Smooth muscle cell (in vitro differentiated cells): Measurements from ENCODE around the gene ULBP3. TPM values are rescaled to one million over a fixed set of nuclear protein-coding genes. Genes with fewer than 3 reads are reported as not detected.

Source experiments
- DNase-seq: peaks from one replicate; lab custom pipeline; 2025; ENCODE audit not compliant: unreplicated experiment; lab: John Stamatoyannopoulos, UW
- H2AFZ ChIP-seq: fragments of 200-600 bp; sonication (generic); 2 replicates; pipeline ENCODE4 v1.6.0; 2016; ENCODE audit warnings: antibody characterized with exemption, low read depth, mild to moderate bottlenecking
- H3F3A ChIP-seq: fragments of 200-600 bp; sonication (generic); 2 replicates; pipeline ENCODE4 v1.6.0; 2017; ENCODE audit warnings: antibody characterized with exemption, low read depth
- H3K27ac ChIP-seq: fragments of 200-600 bp; sonication (generic); 2 replicates; pipeline ENCODE4 v1.5.1; 2016; ENCODE audit warnings: low read depth, mild to moderate bottlenecking
- H3K27me3 ChIP-seq: fragments of 200-600 bp; sonication (generic); 2 replicates; pipeline ENCODE4 v1.6.1; 2016; ENCODE audit warnings: low read depth, mild to moderate bottlenecking
- H3K36me3 ChIP-seq: fragments of 200-600 bp; sonication (generic); 2 replicates; pipeline ENCODE4 v1.5.1; 2016; ENCODE audit warnings: low read depth
- H3K4me1 ChIP-seq: fragments of 200-600 bp; sonication (generic); 2 replicates; pipeline ENCODE4 v1.5.1; 2016; ENCODE audit warnings: low read depth
- H3K4me2 ChIP-seq: fragments of 200-600 bp; sonication (generic); 2 replicates; pipeline ENCODE4 v1.6.0; 2016; ENCODE audit warnings: mild to moderate bottlenecking
- H3K4me3 ChIP-seq: fragments of 200-600 bp; sonication (generic); 2 replicates; pipeline ENCODE4 v1.5.1; 2016; ENCODE audit warnings: mild to moderate bottlenecking
- H3K79me2 ChIP-seq: fragments of 200-600 bp; sonication (generic); 2 replicates; pipeline ENCODE4 v1.6.0; 2016; ENCODE audit warnings: low read depth, mild to moderate bottlenecking
- H3K9ac ChIP-seq: fragments of 200-600 bp; sonication (generic); 2 replicates; pipeline ENCODE4 v1.6.0; 2016; ENCODE audit warnings: low read depth
- H3K9me3 ChIP-seq: fragments of 200-600 bp; sonication (generic); replicated peaks from 2 replicates; pipeline ENCODE4 v1.5.1; 2016; ENCODE audit warnings: low read depth
- H4K20me1 ChIP-seq: fragments of 200-600 bp; sonication (generic); 2 replicates; pipeline ENCODE4 v1.6.0; 2016; ENCODE audit warnings: low read depth
- WGBS: methylation state at CpG from one replicate; pipeline ENCODE4 v1.1.7; 2016; ENCODE audit warnings: low lambda C conversion rate; 5-methylcytosine and 5-hydroxymethylcytosine counted together
- polyA plus RNA-seq: library from polyadenylated mRNA; unstranded; fragments of >200 nt; fragmentation: Nextera tagmentation; extraction: Ambion mirVana; gene quantifications from 2 replicates; pipeline ENCODE4 v1.2.1, GENCODE V29; 2016
- total RNA-seq: library from RNA; depleted of rRNA; stranded (reverse); fragments of >200 nt; gene quantifications from 2 replicates; pipeline ENCODE4 v1.2.3, GENCODE V29; 2014
- TF ChIP-seq, protein P1 (sequence below): fragments of 200-600 bp; sonication (generic); IDR thresholded peaks from 2 replicates; pipeline ENCODE4 v1.5.1; 2017; ENCODE audit warnings: borderline replicate concordance, mild to moderate bottlenecking, antibody characterized with exemption; ENCODE audit not compliant: insufficient read depth, poor library complexity, severe bottlenecking

Gene ULBP3
- total and polyA plus RNA-seq, 2 experiments from 2014 or later = 2.4 to 11.7 TPM

DNA sequence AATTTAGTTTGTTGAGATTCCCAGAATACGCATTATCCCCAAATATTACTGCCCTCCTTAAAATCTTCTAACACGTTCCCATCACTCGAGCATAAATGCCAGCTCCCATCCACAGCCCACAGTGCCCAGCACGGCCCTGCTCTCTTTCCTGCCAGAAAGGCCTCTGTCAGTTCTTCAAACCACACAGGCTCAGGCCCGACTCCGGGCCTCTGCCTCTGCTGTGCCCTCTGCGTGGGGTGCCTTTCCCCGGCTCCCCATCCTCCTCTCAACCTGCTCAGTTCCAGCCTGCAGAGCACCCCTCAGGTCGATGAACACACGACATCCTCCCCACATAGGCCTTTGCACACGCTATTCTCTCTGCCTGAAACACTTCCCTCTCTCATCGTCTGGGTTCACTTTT, 12.8 kb downstream of the ULBP3 start:
- Histone ChIP-seq H3K4me1 (no peaks in the 10 kb centered on the region), H2AFZ (no peak overlapping the region), H4K20me1 (no peaks in the 10 kb centered on the region), H3K4me3 (no peak overlapping the region), H3K9me3 (no peaks in the 10 kb centered on the region), H3K36me3 (no peaks in the 10 kb centered on the region), H3K4me2 (no peak overlapping the region), H3F3A (no peaks in the 10 kb centered on the region), H3K27ac (no peak overlapping the region), H3K27me3 (peaks cover 78% of the 10 kb centered on the region), H3K79me2 (no peaks in the 10 kb centered on the region), H3K9ac (no peak overlapping the region)
- DNase-seq = no peak
- TF ChIP-seq, protein P1, sequence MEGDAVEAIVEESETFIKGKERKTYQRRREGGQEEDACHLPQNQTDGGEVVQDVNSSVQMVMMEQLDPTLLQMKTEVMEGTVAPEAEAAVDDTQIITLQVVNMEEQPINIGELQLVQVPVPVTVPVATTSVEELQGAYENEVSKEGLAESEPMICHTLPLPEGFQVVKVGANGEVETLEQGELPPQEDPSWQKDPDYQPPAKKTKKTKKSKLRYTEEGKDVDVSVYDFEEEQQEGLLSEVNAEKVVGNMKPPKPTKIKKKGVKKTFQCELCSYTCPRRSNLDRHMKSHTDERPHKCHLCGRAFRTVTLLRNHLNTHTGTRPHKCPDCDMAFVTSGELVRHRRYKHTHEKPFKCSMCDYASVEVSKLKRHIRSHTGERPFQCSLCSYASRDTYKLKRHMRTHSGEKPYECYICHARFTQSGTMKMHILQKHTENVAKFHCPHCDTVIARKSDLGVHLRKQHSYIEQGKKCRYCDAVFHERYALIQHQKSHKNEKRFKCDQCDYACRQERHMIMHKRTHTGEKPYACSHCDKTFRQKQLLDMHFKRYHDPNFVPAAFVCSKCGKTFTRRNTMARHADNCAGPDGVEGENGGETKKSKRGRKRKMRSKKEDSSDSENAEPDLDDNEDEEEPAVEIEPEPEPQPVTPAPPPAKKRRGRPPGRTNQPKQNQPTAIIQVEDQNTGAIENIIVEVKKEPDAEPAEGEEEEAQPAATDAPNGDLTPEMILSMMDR = no peak
- 75% methylated on average over 12 of the region's 12 CpGs for WGBS

DNA sequence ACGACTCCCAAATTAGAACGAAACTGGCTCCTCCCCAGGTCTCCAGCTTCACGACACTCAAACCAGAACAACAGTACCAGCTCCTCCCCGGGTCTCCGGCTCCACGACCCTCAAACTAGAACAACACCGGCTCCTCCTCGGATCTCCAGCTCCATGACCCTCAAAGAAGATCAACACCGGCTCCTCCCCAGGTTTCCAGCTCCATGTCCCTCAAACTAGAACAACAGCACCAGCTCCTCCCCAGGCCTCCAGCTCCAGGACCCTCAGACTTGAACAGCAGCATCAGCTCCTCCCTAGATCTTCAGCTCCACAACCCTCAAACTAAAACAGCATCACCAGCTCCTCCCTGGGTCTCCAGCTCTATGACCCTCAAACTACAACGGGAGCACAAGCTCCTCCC, 13.8 kb downstream of the ULBP3 start:
- Histone ChIP-seq H3K4me2 (no peak overlapping the region), H3K9ac (no peak overlapping the region), H4K20me1 (no peaks in the 10 kb centered on the region), H2AFZ (no peak overlapping the region), H3K36me3 (no peaks in the 10 kb centered on the region), H3K9me3 (no peaks in the 10 kb centered on the region), H3K4me3 (no peak overlapping the region), H3F3A (no peaks in the 10 kb centered on the region), H3K79me2 (no peaks in the 10 kb centered on the region), H3K27ac (no peak overlapping the region), H3K4me1 (no peaks in the 10 kb centered on the region), H3K27me3 (peaks cover 79% of the 10 kb centered on the region)
- no peak for DNase-seq
- WGBS = 83% methylated on average over 10 of the region's 10 CpGs
- TF ChIP-seq, protein P1 = no peak

DNA sequence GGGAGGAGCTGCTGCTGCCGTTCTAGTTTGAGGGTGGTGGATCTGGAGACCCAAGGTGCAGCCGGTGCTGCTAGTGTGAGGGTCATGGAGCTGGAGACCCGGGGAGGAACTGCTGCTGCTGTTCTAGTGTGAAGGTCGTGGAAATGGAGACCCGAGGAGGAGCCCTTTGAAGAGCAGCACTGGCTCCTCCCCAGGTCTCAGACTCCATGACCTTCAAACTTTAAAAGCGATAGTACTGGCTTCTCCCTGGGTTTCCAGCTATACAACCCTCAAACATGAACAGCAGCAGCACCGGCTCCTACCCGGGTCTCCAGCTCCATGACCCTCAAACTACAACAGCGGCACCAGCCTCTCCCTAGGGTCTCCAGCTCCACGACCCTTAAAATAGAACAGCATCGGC, 15.5 kb downstream of the ULBP3 start:
- Histone ChIP-seq H3K4me3 (no peak overlapping the region), H3K9ac (no peak overlapping the region), H3K4me1 (no peaks in the 10 kb centered on the region), H3K4me2 (no peak overlapping the region), H3K9me3 (no peaks in the 10 kb centered on the region), H3K79me2 (no peaks in the 10 kb centered on the region), H3K36me3 (no peaks in the 10 kb centered on the region), H3K27me3 (peaks cover 69% of the 10 kb centered on the region), H4K20me1 (no peaks in the 10 kb centered on the region), H2AFZ (no peak overlapping the region), H3K27ac (no peak overlapping the region), H3F3A (no peaks in the 10 kb centered on the region)
- TF ChIP-seq, protein P1 = no peak
- no peak for DNase-seq
- WGBS = 89% methylated on average over 11 of the region's 11 CpGs

DNA sequence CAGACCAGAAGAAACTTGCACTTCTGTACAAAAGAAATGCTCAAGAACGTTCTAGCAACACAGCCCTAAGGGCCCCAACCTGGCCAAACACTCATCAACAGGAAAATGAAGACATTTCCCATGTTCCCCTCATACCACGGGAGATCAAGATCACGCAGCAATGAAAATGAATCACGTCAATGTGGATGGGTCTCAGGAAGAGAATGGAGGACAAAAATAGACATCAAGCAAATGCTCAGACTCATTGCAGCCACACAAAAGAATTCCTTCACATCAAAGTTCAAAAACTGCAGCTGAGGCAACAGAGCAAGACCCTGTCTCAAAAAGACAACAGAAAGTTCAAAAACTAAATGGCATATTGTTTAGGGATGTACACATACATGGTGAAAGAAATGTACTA, 18.1 kb downstream of the ULBP3 start:
- no peaks in the 10 kb centered on the region for H3K4me1 ChIP-seq
- H3K27me3 ChIP-seq = peaks cover 70% of the 10 kb centered on the region
- no peak overlapping the region for H2AFZ ChIP-seq
- whole genome bisulfite sequencing = 62% methylated on average over 4 of the region's 4 CpGs
- no peak overlapping the region for H3K9ac ChIP-seq
- TF ChIP-seq, protein P1 = no peak
- no peak overlapping the region for H3K4me3 ChIP-seq
- no peak overlapping the region for H3K27ac ChIP-seq
- no peaks in the 10 kb centered on the region for H3K79me2 ChIP-seq
- H3K36me3 ChIP-seq = no peaks in the 10 kb centered on the region
- no peaks in the 10 kb centered on the region for H4K20me1 ChIP-seq
- no peaks in the 10 kb centered on the region for H3K9me3 ChIP-seq
- no peak overlapping the region for H3K4me2 ChIP-seq
- no peak for DNase-seq
- no peaks in the 10 kb centered on the region for H3F3A ChIP-seq
